Retina (tissue), 1 donor: ENCODE measurements around the gene OXGR1.
"Not testable (repeated sequence)": the region's sequence is repeated elsewhere in the genome, so short reads cannot be mapped to it uniquely, and the experiment has no call there.

Experiments
- DNase-seq: peaks from one replicate; pipeline ENCODE4 v3.0.0-alpha.2; 2016

Gene OXGR1

GRCh38 chr13:97004886-97005285 lies 10.6 kb upstream of the OXGR1 start:
- no peak for DNase-seq

- no peak for DNase-seq
Observed at GRCh38 chr13:97004096-97004876, 10.0 kb upstream of the OXGR1 start.

- DNase-seq = no peak
Observed at GRCh38 chr13:97003071-97003470, 8.8 kb upstream of the OXGR1 start.

- DNase-seq = no peak
Observed at GRCh38 chr13:97002581-97002980, 8.3 kb upstream of the OXGR1 start.

- no peak for DNase-seq
Observed at GRCh38 chr13:97001636-97002035, 7.4 kb upstream of the OXGR1 start.

GRCh38 chr13:97000295-97000925 lies 6.1 kb upstream of the OXGR1 start:
- DNase-seq = no peak

- DNase-seq = no peak
Observed at GRCh38 chr13:96999091-96999490, 4.8 kb upstream of the OXGR1 start.

GRCh38 chr13:96998051-96998450 lies 3.8 kb upstream of the OXGR1 start:
- no peak for DNase-seq

GRCh38 chr13:96996886-96997285 lies 2.6 kb upstream of the OXGR1 start:
- DNase-seq = no peak

- DNase-seq = no peak
Observed at GRCh38 chr13:96996107-96996506, 1.8 kb upstream of the OXGR1 start.

GRCh38 chr13:96994858-96995243 lies 575 bp upstream of the OXGR1 start:
- DNase-seq = no peak

GRCh38 chr13:96993634-96994016 lies 651 bp downstream of the OXGR1 start:
- DNase-seq = no peak

GRCh38 chr13:96992633-96993032 lies 1.6 kb downstream of the OXGR1 start:
- no peak for DNase-seq

- DNase-seq = no peak
Observed at GRCh38 chr13:96991072-96991471, 3.2 kb downstream of the OXGR1 start.

- no peak for DNase-seq
Observed at GRCh38 chr13:96988441-96988840, 5.8 kb downstream of the OXGR1 start.

GRCh38 chr13:96984051-96984508 lies 10.2 kb downstream of the OXGR1 start:
- no peak for DNase-seq

- no peak for DNase-seq
Observed at GRCh38 chr13:96982672-96983071, 11.6 kb downstream of the OXGR1 start.

- not testable (repeated sequence) for DNase-seq
Observed at GRCh38 chr13:96979861-96980260, 14.4 kb downstream of the OXGR1 start.

- no peak for DNase-seq
Observed at GRCh38 chr13:96968027-96968426, 26.2 kb downstream of the OXGR1 start.

GRCh38 chr13:96967248-96967745 lies 27.0 kb downstream of the OXGR1 start:
- no peak for DNase-seq

- no peak for DNase-seq
Observed at GRCh38 chr13:96966415-96967102, 27.7 kb downstream of the OXGR1 start.

GRCh38 chr13:96963786-96964475 lies 30.3 kb downstream of the OXGR1 start:
- DNase-seq = no peak

- DNase-seq = no peak
Observed at GRCh38 chr13:96960379-96960778, 33.9 kb downstream of the OXGR1 start.
